ENCODE results near the gene GJB4.

GJB4 gene

DNA sequence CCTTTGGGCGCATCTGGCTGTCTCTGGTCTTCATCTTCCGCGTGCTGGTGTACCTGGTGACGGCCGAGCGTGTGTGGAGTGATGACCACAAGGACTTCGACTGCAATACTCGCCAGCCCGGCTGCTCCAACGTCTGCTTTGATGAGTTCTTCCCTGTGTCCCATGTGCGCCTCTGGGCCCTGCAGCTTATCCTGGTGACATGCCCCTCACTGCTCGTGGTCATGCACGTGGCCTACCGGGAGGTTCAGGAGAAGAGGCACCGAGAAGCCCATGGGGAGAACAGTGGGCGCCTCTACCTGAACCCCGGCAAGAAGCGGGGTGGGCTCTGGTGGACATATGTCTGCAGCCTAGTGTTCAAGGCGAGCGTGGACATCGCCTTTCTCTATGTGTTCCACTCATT lies 2.2 kb upstream of the GJB4 start:
- no peak overlapping the region for H3K27ac ChIP-seq (ENCODE audit: low read length)
- TF ChIP-seq, protein P1, sequence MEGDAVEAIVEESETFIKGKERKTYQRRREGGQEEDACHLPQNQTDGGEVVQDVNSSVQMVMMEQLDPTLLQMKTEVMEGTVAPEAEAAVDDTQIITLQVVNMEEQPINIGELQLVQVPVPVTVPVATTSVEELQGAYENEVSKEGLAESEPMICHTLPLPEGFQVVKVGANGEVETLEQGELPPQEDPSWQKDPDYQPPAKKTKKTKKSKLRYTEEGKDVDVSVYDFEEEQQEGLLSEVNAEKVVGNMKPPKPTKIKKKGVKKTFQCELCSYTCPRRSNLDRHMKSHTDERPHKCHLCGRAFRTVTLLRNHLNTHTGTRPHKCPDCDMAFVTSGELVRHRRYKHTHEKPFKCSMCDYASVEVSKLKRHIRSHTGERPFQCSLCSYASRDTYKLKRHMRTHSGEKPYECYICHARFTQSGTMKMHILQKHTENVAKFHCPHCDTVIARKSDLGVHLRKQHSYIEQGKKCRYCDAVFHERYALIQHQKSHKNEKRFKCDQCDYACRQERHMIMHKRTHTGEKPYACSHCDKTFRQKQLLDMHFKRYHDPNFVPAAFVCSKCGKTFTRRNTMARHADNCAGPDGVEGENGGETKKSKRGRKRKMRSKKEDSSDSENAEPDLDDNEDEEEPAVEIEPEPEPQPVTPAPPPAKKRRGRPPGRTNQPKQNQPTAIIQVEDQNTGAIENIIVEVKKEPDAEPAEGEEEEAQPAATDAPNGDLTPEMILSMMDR (IDR thresholded peaks at IDR 0.05; ENCODE audit: low read depth, low read length) = no peak
- no peak for TF ChIP-seq EZH2phosphoT487 (IDR thresholded peaks at IDR 0.05; ENCODE audit: low read depth)
- no peaks in the 10 kb centered on the region for H3K9me3 ChIP-seq (ENCODE audit: insufficient read depth, low read length)
- no peaks in the 10 kb centered on the region for H3K36me3 ChIP-seq (replicated peaks; ENCODE audit: low read depth, low read length)
- no peaks in the 10 kb centered on the region for H3K79me2 ChIP-seq (ENCODE audit: low read length)
- H3K4me2 ChIP-seq (ENCODE audit: low read length) = no peak overlapping the region
- H3K27me3 ChIP-seq (ENCODE audit: low read depth, low read length) = no peaks in the 10 kb centered on the region
- H2AFZ ChIP-seq (ENCODE audit: low read depth, low read length) = no peak overlapping the region
- no peaks in the 10 kb centered on the region for H4K20me1 ChIP-seq (ENCODE audit: insufficient read depth, low read length)
- H3K4me1 ChIP-seq (ENCODE audit: low read length) = no peaks in the 10 kb centered on the region
- H3K9ac ChIP-seq (ENCODE audit: low read length) = no peak overlapping the region
- no peak overlapping the region for H3K4me3 ChIP-seq (ENCODE audit: low read length)

DNA sequence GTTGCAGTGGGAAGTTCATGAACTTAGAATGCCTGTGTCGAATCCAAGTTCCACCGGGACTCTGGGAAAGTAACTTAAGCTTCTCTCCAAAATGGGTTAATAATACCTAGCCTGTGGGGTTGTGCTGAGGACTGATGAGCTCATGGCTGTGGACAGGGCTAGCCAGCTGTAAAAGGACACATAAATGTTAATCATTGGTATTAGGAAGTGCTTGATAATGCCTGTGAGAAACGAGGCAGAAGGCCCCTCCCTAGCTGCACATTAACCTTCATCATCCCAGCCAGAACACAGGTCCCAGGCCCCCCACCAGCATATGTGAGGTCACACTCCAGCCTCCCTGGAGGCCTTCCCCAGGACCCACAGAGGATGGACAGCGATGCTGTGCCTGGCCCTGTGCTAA lies 789 bp upstream of the GJB4 start:
- Histone ChIP-seq H2AFZ (ENCODE audit: low read depth, low read length) (no peak overlapping the region), H3K9ac (ENCODE audit: low read length) (no peak overlapping the region), H3K36me3 (replicated peaks; ENCODE audit: low read depth, low read length) (no peaks in the 10 kb centered on the region), H3K79me2 (ENCODE audit: low read length) (no peaks in the 10 kb centered on the region), H3K27ac (ENCODE audit: low read length) (no peak overlapping the region), H3K9me3 (ENCODE audit: insufficient read depth, low read length) (no peaks in the 10 kb centered on the region), H3K27me3 (ENCODE audit: low read depth, low read length) (no peaks in the 10 kb centered on the region), H4K20me1 (ENCODE audit: insufficient read depth, low read length) (no peaks in the 10 kb centered on the region), H3K4me3 (ENCODE audit: low read length) (no peak overlapping the region), H3K4me1 (ENCODE audit: low read length) (no peaks in the 10 kb centered on the region), H3K4me2 (ENCODE audit: low read length) (no peak overlapping the region)
- TF ChIP-seq EZH2phosphoT487 (IDR thresholded peaks at IDR 0.05; ENCODE audit: low read depth) = no peak
- TF ChIP-seq, protein P1 (IDR thresholded peaks at IDR 0.05; ENCODE audit: low read depth, low read length) = no peak

DNA sequence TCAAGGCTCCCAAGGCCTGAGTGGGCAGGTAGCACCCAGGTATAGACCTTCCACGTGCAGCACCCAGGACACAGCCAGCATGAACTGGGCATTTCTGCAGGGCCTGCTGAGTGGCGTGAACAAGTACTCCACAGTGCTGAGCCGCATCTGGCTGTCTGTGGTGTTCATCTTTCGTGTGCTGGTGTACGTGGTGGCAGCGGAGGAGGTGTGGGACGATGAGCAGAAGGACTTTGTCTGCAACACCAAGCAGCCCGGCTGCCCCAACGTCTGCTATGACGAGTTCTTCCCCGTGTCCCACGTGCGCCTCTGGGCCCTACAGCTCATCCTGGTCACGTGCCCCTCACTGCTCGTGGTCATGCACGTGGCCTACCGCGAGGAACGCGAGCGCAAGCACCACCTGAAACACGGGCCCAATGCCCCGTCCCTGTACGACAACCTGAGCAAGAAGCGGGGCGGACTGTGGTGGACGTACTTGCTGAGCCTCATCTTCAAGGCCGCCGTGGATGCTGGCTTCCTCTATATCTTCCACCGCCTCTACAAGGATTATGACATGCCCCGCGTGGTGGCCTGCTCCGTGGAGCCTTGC lies 1.7 kb downstream of the GJB4 start:
- Histone ChIP-seq H3K9me3 (ENCODE audit: insufficient read depth, low read length) (no peaks in the 10 kb centered on the region), H3K79me2 (ENCODE audit: low read length) (no peaks in the 10 kb centered on the region), H3K4me1 (ENCODE audit: low read length) (no peaks in the 10 kb centered on the region), H2AFZ (ENCODE audit: low read depth, low read length) (no peak overlapping the region), H4K20me1 (ENCODE audit: insufficient read depth, low read length) (no peaks in the 10 kb centered on the region), H3K4me2 (ENCODE audit: low read length) (no peak overlapping the region), H3K27me3 (ENCODE audit: low read depth, low read length) (no peaks in the 10 kb centered on the region), H3K36me3 (replicated peaks; ENCODE audit: low read depth, low read length) (no peaks in the 10 kb centered on the region), H3K4me3 (ENCODE audit: low read length) (no peak overlapping the region), H3K9ac (ENCODE audit: low read length) (no peak overlapping the region), H3K27ac (ENCODE audit: low read length) (no peak overlapping the region)
- TF ChIP-seq EZH2phosphoT487 (IDR thresholded peaks at IDR 0.05; ENCODE audit: low read depth) = no peak
- TF ChIP-seq, protein P1 (IDR thresholded peaks at IDR 0.05; ENCODE audit: low read depth, low read length) = no peak

DNA sequence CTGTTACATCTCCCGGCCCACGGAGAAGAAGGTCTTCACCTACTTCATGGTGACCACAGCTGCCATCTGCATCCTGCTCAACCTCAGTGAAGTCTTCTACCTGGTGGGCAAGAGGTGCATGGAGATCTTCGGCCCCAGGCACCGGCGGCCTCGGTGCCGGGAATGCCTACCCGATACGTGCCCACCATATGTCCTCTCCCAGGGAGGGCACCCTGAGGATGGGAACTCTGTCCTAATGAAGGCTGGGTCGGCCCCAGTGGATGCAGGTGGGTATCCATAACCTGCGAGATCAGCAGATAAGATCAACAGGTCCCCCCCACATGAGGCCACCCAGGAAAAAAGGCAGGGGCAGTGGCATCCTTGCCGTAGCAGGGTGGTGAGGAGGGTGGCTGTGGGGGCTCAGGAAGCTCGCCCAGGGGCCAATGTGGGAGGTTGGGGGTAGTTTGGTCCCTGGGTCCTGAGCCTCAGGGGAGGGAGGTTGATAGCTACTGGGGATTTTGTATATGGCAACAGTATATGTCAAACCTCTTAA lies 2.3 kb downstream of the GJB4 start:
- no peak overlapping the region for H3K9ac ChIP-seq (ENCODE audit: low read length)
- H3K4me2 ChIP-seq (ENCODE audit: low read length) = no peak overlapping the region
- H3K27me3 ChIP-seq (ENCODE audit: low read depth, low read length) = no peaks in the 10 kb centered on the region

More for the DNA sequence above, 2.3 kb downstream of the GJB4 start:
- Histone ChIP-seq H3K36me3 (replicated peaks; ENCODE audit: low read depth, low read length) (no peaks in the 10 kb centered on the region), H3K79me2 (ENCODE audit: low read length) (no peaks in the 10 kb centered on the region), H4K20me1 (ENCODE audit: insufficient read depth, low read length) (no peaks in the 10 kb centered on the region), H3K4me3 (ENCODE audit: low read length) (no peak overlapping the region), H3K4me1 (ENCODE audit: low read length) (no peaks in the 10 kb centered on the region), H2AFZ (ENCODE audit: low read depth, low read length) (no peak overlapping the region), H3K27ac (ENCODE audit: low read length) (no peak overlapping the region), H3K9me3 (ENCODE audit: insufficient read depth, low read length) (no peaks in the 10 kb centered on the region)
- TF ChIP-seq, protein P1 (IDR thresholded peaks at IDR 0.05; ENCODE audit: low read depth, low read length) = no peak
- TF ChIP-seq EZH2phosphoT487 (IDR thresholded peaks at IDR 0.05; ENCODE audit: low read depth) = no peak
